IMR-90 (cell line): ENCODE measurements around the gene SCTR. TPM values are rescaled to one million over a fixed set of nuclear protein-coding genes. Genes with fewer than 3 reads are reported as not detected.

ENCODE experiments used
- ATAC-seq: fragments of 200-7000 bp; cut with Tn5 transposase; 2 replicates; pipeline ENCODE4 v1.9.1; 2020; ENCODE audit warnings: low read depth, mild to moderate bottlenecking, moderate library complexity
- BruUV-seq: library from RNA; stranded (reverse); fragments of 400-500 nt; replicated peaks from 2 replicates; lab custom pipeline; 2021; lab: Mats Ljungman, UMichigan
- CTCF ChIA-PET: fragments of 300-600 bp; formaldehyde crosslinking; extraction: SDS; loops from one replicate; lab custom pipeline; 2021; ENCODE audit warnings: antibody characterized with exemption; lab: Yijun Ruan, JAX
- POLR2A ChIA-PET: fragments of 300-600 bp; sonication (Branson Sonifier 250); formaldehyde crosslinking; loops from one replicate; lab custom pipeline; 2022; ENCODE audit warnings: antibody characterized with exemption; ENCODE audit not compliant: unreplicated experiment; lab: Charles Lee
- DNase-seq: peaks from one replicate; pipeline ENCODE4 v3.0.0; 2013
- H2AFZ ChIP-seq: replicated peaks from 2 replicates; pipeline ENCODE3; 2013; ENCODE audit warnings: low read length, mild to moderate bottlenecking; ENCODE audit not compliant: poor library complexity
- H2AK5ac ChIP-seq: 2 replicates; pipeline ENCODE4 v1.6.1; 2013; ENCODE audit warnings: low read depth, low read length, inconsistent platforms
- H2AK9ac ChIP-seq: replicated peaks from 2 replicates; pipeline ENCODE3; 2013; ENCODE audit warnings: mild to moderate bottlenecking, low read depth, low read length, moderate library complexity; ENCODE audit not compliant: poor library complexity
- H2BK120ac ChIP-seq: 2 replicates; pipeline ENCODE4 v1.6.1; 2013; ENCODE audit warnings: low read depth, low read length, inconsistent platforms
- H2BK15ac ChIP-seq: 3 replicates; pipeline ENCODE4 v1.6.1; 2013; ENCODE audit warnings: low read depth, low read length, inconsistent platforms
- H2BK20ac ChIP-seq: 2 replicates; pipeline ENCODE4 v1.6.1; 2013; ENCODE audit warnings: low read depth, mild to moderate bottlenecking, inconsistent platforms, low read length, moderate library complexity
- H2BK5ac ChIP-seq: 2 replicates; pipeline ENCODE4 v1.6.1; 2013; ENCODE audit warnings: mild to moderate bottlenecking, low read depth, low read length, inconsistent platforms; ENCODE audit not compliant: poor library complexity, severe bottlenecking
- H3K14ac ChIP-seq: replicated peaks from 2 replicates; pipeline ENCODE4 v1.6.1; 2013; ENCODE audit warnings: low read depth, low read length, inconsistent platforms
- H3K18ac ChIP-seq: 2 replicates; pipeline ENCODE4 v1.6.1; 2013; ENCODE audit warnings: low read depth, low read length, control low read depth
- H3K23ac ChIP-seq: 2 replicates; pipeline ENCODE4 v1.6.1; 2013; ENCODE audit warnings: low read depth, low read length, inconsistent platforms
- H3K27ac ChIP-seq: 2 replicates; pipeline ENCODE4 v1.5.1; 2013; ENCODE audit warnings: mild to moderate bottlenecking, control low read depth, low read length; ENCODE audit not compliant: insufficient read depth
- H3K27me3 ChIP-seq: 2 replicates; pipeline ENCODE4 v1.6.1; 2013; ENCODE audit warnings: low read length; ENCODE audit not compliant: control insufficient read depth, insufficient read depth
- H3K36me3 ChIP-seq: 2 replicates; pipeline ENCODE4 v1.6.1; 2013; ENCODE audit warnings: low read length, mixed read lengths; ENCODE audit not compliant: control insufficient read depth, insufficient read depth
- H3K4ac ChIP-seq: 2 replicates; pipeline ENCODE4 v1.6.1; 2013; ENCODE audit warnings: low read depth, low read length, inconsistent platforms
- H3K4me1 ChIP-seq: 2 replicates; pipeline ENCODE4 v1.6.1; 2013; ENCODE audit warnings: low read length, mixed read lengths; ENCODE audit not compliant: control insufficient read depth, insufficient read depth
- H3K4me2 ChIP-seq: 2 replicates; pipeline ENCODE4 v1.6.1; 2013; ENCODE audit warnings: low read depth, mild to moderate bottlenecking, control low read depth, low read length, moderate library complexity
- H3K4me3 ChIP-seq: 2 replicates; pipeline ENCODE4 v1.5.1; 2013; ENCODE audit warnings: low read depth, mild to moderate bottlenecking, control low read depth, low read length, moderate library complexity; ENCODE audit not compliant: insufficient read depth
- H3K56ac ChIP-seq: 2 replicates; pipeline ENCODE4 v1.6.1; 2013; ENCODE audit warnings: low read length, inconsistent platforms; ENCODE audit not compliant: insufficient read depth; ENCODE audit errors: extremely low read depth
- H3K79me1 ChIP-seq, 2 experiments: 2 replicates each; pipeline ENCODE4 v1.6.1; 2013; ENCODE audit warnings: low read length in 2 of 2, inconsistent platforms in 1 of 2, low read depth in 1 of 2
- H3K9ac ChIP-seq: 2 replicates; pipeline ENCODE4 v1.6.1; 2013; ENCODE audit warnings: low read depth, low read length, control low read depth
- H3K9me1 ChIP-seq: 2 replicates; pipeline ENCODE4 v1.6.1; 2013; ENCODE audit warnings: low read length, inconsistent platforms; ENCODE audit not compliant: insufficient read depth
- H3K9me3 ChIP-seq: 2 replicates; pipeline ENCODE4 v1.6.1; 2013; ENCODE audit warnings: low read length; ENCODE audit not compliant: control insufficient read depth, insufficient read depth
- H4K20me1 ChIP-seq: 2 replicates; pipeline ENCODE4 v1.6.1; 2013; ENCODE audit warnings: low read length, inconsistent platforms; ENCODE audit not compliant: insufficient read depth
- H4K5ac ChIP-seq: 2 replicates; pipeline ENCODE4 v1.6.1; 2013; ENCODE audit warnings: mild to moderate bottlenecking, low read depth, low read length, control low read depth
- H4K8ac ChIP-seq, 2 experiments: 2 replicates each; pipeline ENCODE4 v1.6.1; 2013; ENCODE audit warnings: low read depth in 2 of 2, low read length in 2 of 2, control low read depth in 1 of 2, inconsistent platforms in 1 of 2
- H4K91ac ChIP-seq: 2 replicates; pipeline ENCODE4 v1.6.1; 2013; ENCODE audit warnings: low read depth, low read length, inconsistent platforms; ENCODE audit not compliant: insufficient read depth
- BHLHE40 ChIP-seq: fragments of 150-350 bp; IDR thresholded peaks from 2 replicates; pipeline ENCODE4 v1.6.1; 2016; ENCODE audit warnings: mild to moderate bottlenecking, low read depth, low read length
- CHD1 ChIP-seq: IDR thresholded peaks from 2 replicates; pipeline ENCODE4 v1.6.1; 2012; ENCODE audit warnings: low read depth, low read length, improper control_type of control experiment
- NFE2L2 ChIP-seq: fragments of 150-350 bp; IDR thresholded peaks from 2 replicates; pipeline ENCODE4 v1.6.1; 2016; ENCODE audit warnings: low read depth, mild to moderate bottlenecking, low read length
- POLR2A ChIP-seq: IDR thresholded peaks from 2 replicates; pipeline ENCODE4 v1.6.1; 2012; ENCODE audit warnings: mild to moderate bottlenecking, low read depth, low read length
- RFX5 ChIP-seq: IDR thresholded peaks from 2 replicates; pipeline ENCODE4 v1.8.0; 2012; ENCODE audit warnings: low read depth, mild to moderate bottlenecking, low read length, moderate library complexity
- WGBS, 2 experiments: methylation state at CpG; one replicate each; pipeline versions ENCODE4 v1.1.5 to v1.1.7; 2013; ENCODE audit warnings: missing lambda C conversion rate in 2 of 2; ENCODE audit not compliant: insufficient read length in 1 of 2; ENCODE audit errors: extremely low coverage in 2 of 2; 5-methylcytosine and 5-hydroxymethylcytosine counted together
- dilution Hi-C: fragments of 300-500 bp; cut with HindIII; formaldehyde crosslinking; loops from one replicate; pipeline ENCODE4 v1.14.3; 2018; ENCODE audit warnings: low sequenced_read_pairs; ENCODE audit not compliant: unreplicated experiment
- in situ Hi-C: fragments of 300-500 bp; cut with MboI; formaldehyde crosslinking; loops from 3 replicates; pipeline ENCODE4 v1.14.3; 2019; ENCODE audit warnings: low sequenced_read_pairs, inconsistent platforms, mixed read lengths
- intact Hi-C: fragments of 100-400 bp; cut with micrococcal nuclease; formaldehyde crosslinking; loops from 2 replicates; pipeline ENCODE4 v1.10.0; 2022
- polyA plus RNA-seq, 3 experiments: library from polyadenylated mRNA; depleted of rRNA; stranded (reverse); fragments of >200 nt; gene quantifications; 2 replicates each; pipeline ENCODE4 v1.2.3, GENCODE V29; 2012; ENCODE audit warnings: low replicate concordance in 1 of 3
- total RNA-seq: library from RNA; depleted of rRNA; stranded (reverse); fragments of >200 nt; gene quantifications from 2 replicates; pipeline ENCODE4 v1.2.3, GENCODE V29; 2012

The SCTR gene
- total and polyA plus RNA-seq, 2 of the 4 experiments (the other 2 are of a cell fraction) = not detected

DNA sequence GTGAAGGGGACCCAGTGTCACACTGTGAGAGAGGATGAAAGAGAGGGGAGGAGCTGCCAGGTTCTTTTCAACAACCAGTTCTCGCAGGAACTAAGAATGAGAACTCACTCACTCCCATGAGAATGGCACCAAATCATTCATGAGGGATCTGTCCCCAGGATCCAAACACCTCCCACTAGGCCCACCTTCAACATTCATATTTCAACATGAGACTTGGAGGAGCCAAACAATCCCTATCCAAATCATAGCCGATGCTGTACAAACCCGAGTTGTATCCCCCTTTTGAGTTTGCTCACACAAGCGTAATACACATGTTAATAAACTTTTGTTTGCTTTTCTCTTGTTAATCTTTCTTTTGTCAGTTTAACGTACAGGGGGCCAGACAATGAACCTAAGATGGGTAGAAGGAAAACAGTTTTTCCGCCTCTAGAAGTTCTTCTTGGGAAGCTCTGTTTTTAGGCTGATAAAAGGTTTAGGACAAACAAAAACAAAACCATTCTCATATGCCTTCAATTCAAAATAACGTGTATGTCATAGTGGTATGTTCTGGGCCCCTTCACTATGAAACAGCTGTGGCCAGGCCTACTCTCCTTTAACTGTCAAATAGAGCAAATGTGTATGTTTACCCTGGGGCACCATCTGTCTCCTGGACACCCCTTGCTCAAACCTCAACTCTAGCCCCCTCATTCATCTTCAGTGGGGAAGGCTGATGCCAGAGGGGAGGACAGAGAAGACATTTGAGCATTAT, 101.7 kb downstream of the SCTR start:
- Histone ChIP-seq H2BK20ac (no peak overlapping the region), H4K20me1 (no peaks in the 10 kb centered on the region), H3K4me2 (no peak overlapping the region), H3K9me1 (no peaks in the 10 kb centered on the region), H3K4ac (no peak overlapping the region), H4K91ac (no peak overlapping the region), H2AK5ac (no peak overlapping the region), H4K5ac (no peak overlapping the region), H3K56ac (no peak overlapping the region), H3K23ac (no peak overlapping the region), H3K9ac (no peak overlapping the region), H3K36me3 (no peaks in the 10 kb centered on the region), H2AK9ac (no peak overlapping the region), H2AFZ (no peak overlapping the region), H3K4me1 (no peaks in the 10 kb centered on the region), H3K27me3 (peaks cover 26% of the 10 kb centered on the region), H3K79me1 (no peaks in the 10 kb centered on the region), H4K8ac (no peak overlapping the region), H3K18ac (no peak overlapping the region), H3K27ac (no peak overlapping the region), H3K14ac (no peak overlapping the region), H3K4me3 (no peak overlapping the region), H3K9me3 (no peaks in the 10 kb centered on the region), H2BK15ac (no peak overlapping the region), H2BK120ac (no peak overlapping the region), H2BK5ac (no peak overlapping the region)
- dilution Hi-C loops (no loop called here), intact Hi-C loops (no loop called here), in situ Hi-C loops (no loop called here)
- ChIA-PET CTCF (no interaction called here), POLR2A (no interaction called here)
- no peak for ATAC-seq
- no CpG with 5 or more reads among the region's 7 CpGs for WGBS, 2 experiments
- TF ChIP-seq CHD1 = no peak
- no peak for TF ChIP-seq RFX5
- TF ChIP-seq POLR2A = no peak
- no peak for TF ChIP-seq BHLHE40
- no peak for TF ChIP-seq NFE2L2
- DNase-seq = no peak
- no TSS peak for BruUV-seq
